Brain microvascular endothelial cell (primary cell): Measurements from ENCODE around the gene LRP1.

Experiments used
- DNase-seq: peaks from one replicate; pipeline ENCODE4 v3.0.0-alpha.2; 2020
- H3K27ac ChIP-seq: fragments of 250-450 bp; sonication (Bioruptor Pico); 2 replicates; pipeline ENCODE4 v1.5.1; 2020; ENCODE audit warnings: mild to moderate bottlenecking, moderate library complexity
- H3K27me3 ChIP-seq: fragments of 250-450 bp; sonication (Bioruptor Pico); replicated peaks from 2 replicates; pipeline ENCODE4 v1.5.1; 2020; ENCODE audit warnings: mild to moderate bottlenecking
- H3K36me3 ChIP-seq: fragments of 250-450 bp; sonication (Bioruptor Pico); replicated peaks from 2 replicates; pipeline ENCODE4 v1.5.1; 2020; ENCODE audit warnings: mild to moderate bottlenecking
- H3K4me3 ChIP-seq: 2 replicates; pipeline ENCODE4 v1.5.1; 2011; ENCODE audit warnings: low read depth, mild to moderate bottlenecking, control low read depth, low read length, moderate library complexity
- CTCF ChIP-seq: IDR thresholded peaks from 2 replicates; pipeline ENCODE4 v1.5.1; 2011; ENCODE audit warnings: low read depth, mild to moderate bottlenecking, moderate library complexity, low read length, control low read depth, inconsistent platforms; ENCODE audit errors: missing control alignments
- in situ Hi-C: cut with HindIII; loops from 2 replicates; pipeline ENCODE4 v1.10.0; 2017; ENCODE audit warnings: low sequenced_read_pairs, low pct_ligation_motif_present

The LRP1 gene

GRCh38 chr12:57185403-57185802, 57.1 kb downstream of the LRP1 start:
- Histone ChIP-seq H3K27me3 (no peaks in the 10 kb centered on the region), H3K36me3 (peaks cover 88% of the 10 kb centered on the region), H3K4me3 (no peak overlapping the region), H3K27ac (no peak overlapping the region)
- in situ Hi-C loops: loop anchor here (5.0 kb wide), 1 partner anchor 53 kb away; no protein-coding TSS in a partner anchor
- no peak for DNase-seq
- no peak for TF ChIP-seq CTCF

- in situ Hi-C loops: loop anchor here (5.0 kb wide), 1 partner anchor 54 kb away; no protein-coding TSS in a partner anchor
- DNase-seq: no peak
- no peaks in the 10 kb centered on the region for H3K27me3 ChIP-seq
- peaks cover 88% of the 10 kb centered on the region for H3K36me3 ChIP-seq
- TF ChIP-seq CTCF: no peak
- H3K27ac ChIP-seq: no peak overlapping the region
- no peak overlapping the region for H3K4me3 ChIP-seq
These were observed 57.7 kb downstream of the LRP1 start for GRCh38 chr12:57185906-57186508.

GRCh38 chr12:57187222-57188089, 59.2 kb downstream of the LRP1 start:
- H3K36me3 ChIP-seq: peaks cover 90% of the 10 kb centered on the region
- no peak for TF ChIP-seq CTCF
- H3K4me3 ChIP-seq: no peak overlapping the region
- H3K27ac ChIP-seq: no peak overlapping the region
- no peaks in the 10 kb centered on the region for H3K27me3 ChIP-seq
- in situ Hi-C loops: loop anchor here (5.0 kb wide), 1 partner anchor 55 kb away; no protein-coding TSS in a partner anchor
- no peak for DNase-seq

GRCh38 chr12:57188090-57188425, 59.8 kb downstream of the LRP1 start:
- H3K27me3 ChIP-seq: no peaks in the 10 kb centered on the region
- no peak for TF ChIP-seq CTCF
- DNase-seq: no peak
- H3K4me3 ChIP-seq: no peak overlapping the region
- H3K27ac ChIP-seq: no peak overlapping the region
- peaks cover 95% of the 10 kb centered on the region for H3K36me3 ChIP-seq
- in situ Hi-C loops: loop anchor here (5.0 kb wide), 1 partner anchor 56 kb away; no protein-coding TSS in a partner anchor

DNA sequence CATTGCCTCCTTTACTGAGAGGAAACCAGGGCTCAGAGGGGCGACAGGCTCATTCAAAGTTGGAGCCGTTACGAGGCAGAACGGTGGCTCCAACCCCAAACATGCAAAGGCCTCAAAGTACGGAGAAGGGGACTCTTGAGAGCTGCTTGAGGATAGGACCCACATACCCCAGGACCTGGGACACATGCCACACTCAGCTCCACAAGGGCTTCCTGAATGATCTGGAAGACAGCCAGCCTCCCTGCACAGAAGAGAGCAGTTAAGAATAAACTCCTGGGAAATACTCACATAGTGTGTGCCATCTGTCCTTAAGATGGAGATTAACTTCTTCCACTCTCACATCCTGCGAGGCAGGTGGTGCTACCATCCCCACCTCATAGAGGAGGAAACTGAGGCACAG, 61.8 kb downstream of the LRP1 start:
- no peak for TF ChIP-seq CTCF
- H3K36me3 ChIP-seq: peaks cover 95% of the 10 kb centered on the region
- no peak for DNase-seq
- in situ Hi-C loops: no loop called here
- H3K27me3 ChIP-seq: no peaks in the 10 kb centered on the region
- no peak overlapping the region for H3K4me3 ChIP-seq
- no peak overlapping the region for H3K27ac ChIP-seq
